GM19025 (cell line): ENCODE data around the gene NR3C2.
"Not testable (repeated sequence)": the region's sequence is repeated elsewhere in the genome, so short reads cannot be mapped to it uniquely, and the experiment has no call there.

Experiments used
- ATAC-seq: cut with Tn5 transposase; IDR thresholded peaks from one replicate; pipeline ENCODE4 v1.9.1; 2021; ENCODE audit warnings: mild to moderate bottlenecking, low read depth, moderate library complexity; ENCODE audit not compliant: unreplicated experiment

NR3C2 gene

DNA sequence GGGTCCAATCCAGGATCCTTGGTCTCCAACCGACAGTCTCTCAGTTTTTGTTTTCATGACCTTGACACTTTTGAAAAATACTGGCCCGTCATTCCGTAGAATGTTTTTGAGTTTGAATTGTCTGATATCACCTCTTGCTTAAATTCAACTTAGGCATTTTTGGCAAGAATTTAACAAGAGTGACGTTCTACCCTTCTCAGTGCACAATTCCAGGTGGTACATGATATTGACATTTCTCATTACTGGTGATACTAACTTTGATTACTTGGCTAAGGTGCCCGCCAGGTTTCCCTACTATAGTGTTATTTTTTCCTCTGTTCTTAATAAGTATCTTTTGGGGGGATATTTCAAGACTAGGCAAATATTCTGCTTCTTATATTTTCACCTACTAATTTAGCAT lies 215.1 kb downstream of the NR3C2 start:
- ATAC-seq: no peak

- no peak for ATAC-seq
Observed at GRCh38 chr4:148226341-148226740, 215.9 kb downstream of the NR3C2 start.

GRCh38 chr4:148225639-148226038 lies 216.6 kb downstream of the NR3C2 start:
- ATAC-seq: no peak

- ATAC-seq: no peak
Observed at GRCh38 chr4:148224476-148224875, 217.7 kb downstream of the NR3C2 start.

DNA sequence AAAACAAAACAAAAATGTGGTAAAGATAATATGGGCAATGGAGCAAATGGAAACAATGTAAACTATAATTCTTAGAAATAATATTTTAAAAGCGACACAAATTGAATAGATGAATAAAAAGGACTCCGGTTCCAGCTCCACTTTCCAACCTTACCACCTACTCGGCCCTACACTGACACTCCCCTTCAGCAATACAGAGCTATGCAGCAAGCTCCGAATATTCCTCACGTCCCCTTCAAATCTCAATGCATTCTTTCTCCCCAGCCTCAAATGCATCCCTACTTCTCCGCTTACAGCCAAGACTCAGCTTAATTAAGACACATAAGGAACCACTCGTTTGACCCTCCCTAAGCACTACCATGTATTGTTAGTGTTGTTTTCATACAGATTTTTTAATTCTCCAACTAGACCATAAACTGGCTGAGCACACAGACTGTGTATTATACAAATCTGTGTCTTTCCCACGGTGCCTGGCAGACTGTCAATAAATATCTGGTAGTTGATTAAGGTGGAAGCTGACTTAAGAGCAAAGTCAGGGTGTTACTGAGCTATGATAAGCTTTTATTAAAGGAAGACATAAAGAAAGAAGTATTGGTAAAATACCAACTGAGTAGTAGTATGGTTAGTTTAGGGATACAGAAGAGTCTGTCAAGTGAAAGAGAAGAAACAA lies 219.1 kb downstream of the NR3C2 start:
- ATAC-seq: no peak

- ATAC-seq: peak; percentile 86
Observed at GRCh38 chr4:148216866-148217814, 225.1 kb downstream of the NR3C2 start.

DNA sequence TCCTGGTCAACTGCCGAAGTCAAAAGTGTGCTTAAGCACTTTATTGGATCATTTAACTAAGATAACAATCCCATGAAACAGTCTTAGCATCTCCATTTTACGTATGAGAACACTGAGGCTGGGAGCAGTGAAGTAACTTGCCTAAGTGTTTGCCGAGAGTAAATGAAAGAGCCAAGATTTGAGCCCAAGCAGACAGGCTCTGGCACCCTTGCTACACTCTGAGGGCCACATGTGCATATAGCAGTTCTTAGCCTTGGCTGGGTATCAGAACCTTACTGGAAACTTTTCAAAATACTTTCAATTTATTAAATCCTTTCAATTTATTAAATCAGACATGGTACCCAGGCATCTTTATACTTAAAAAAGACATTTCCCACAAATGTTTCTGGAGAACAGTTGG lies 225.9 kb downstream of the NR3C2 start:
- no peak for ATAC-seq

- no peak for ATAC-seq
Observed at GRCh38 chr4:148215202-148215601, 227.0 kb downstream of the NR3C2 start.

DNA sequence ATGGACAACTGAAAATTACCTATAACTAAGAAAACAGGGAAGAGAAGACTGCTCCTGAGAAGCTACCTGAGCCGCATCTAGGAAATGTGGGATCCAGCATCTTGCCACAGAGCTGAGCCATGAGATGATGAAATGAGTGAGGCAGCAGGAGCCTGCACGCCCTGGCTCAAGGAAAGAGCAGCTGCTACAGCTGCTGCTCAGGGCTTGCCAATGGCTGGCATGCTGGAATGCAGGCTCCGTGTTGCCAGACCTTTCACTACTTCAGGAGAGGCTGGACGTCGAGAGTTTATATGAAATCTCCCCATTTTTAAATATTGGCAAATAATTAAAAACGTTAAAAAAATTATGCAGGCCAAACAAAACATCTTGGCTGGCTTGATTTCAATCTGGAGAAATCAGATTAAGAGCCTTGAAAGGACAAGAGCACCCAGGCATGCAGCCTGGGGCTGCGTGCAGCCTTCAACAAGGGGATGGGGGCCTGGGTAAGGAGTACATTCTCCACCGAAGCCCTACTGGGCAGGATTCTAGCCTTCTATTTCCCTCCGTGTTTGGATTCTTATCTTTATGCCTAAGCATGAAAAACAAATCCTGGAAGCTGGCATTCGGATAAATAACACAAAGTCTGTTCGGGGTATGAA lies 227.6 kb downstream of the NR3C2 start:
- ATAC-seq: no peak

- no peak for ATAC-seq
Observed at GRCh38 chr4:148211533-148211932, 230.7 kb downstream of the NR3C2 start.

GRCh38 chr4:148210661-148211060 lies 231.6 kb downstream of the NR3C2 start:
- ATAC-seq: no peak

DNA sequence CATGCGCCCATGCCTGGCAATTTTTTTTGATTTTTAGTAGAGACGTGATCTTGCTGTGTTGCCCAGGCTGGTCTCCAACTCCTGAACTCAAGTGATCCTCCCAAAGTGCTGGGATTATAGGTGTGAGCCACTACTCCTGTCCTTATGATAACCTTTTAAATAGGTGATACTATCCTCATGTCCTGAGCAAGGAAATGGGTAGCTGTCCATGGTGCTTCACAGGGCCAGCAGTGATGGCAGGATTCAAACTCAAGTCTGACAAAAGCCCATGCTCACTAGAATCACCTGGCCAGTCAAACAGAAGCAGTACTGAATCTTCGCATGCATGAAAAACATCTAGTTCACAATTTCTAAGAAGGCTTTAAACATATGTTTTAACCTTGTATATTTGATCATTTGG lies 235.1 kb downstream of the NR3C2 start:
- no peak for ATAC-seq

DNA sequence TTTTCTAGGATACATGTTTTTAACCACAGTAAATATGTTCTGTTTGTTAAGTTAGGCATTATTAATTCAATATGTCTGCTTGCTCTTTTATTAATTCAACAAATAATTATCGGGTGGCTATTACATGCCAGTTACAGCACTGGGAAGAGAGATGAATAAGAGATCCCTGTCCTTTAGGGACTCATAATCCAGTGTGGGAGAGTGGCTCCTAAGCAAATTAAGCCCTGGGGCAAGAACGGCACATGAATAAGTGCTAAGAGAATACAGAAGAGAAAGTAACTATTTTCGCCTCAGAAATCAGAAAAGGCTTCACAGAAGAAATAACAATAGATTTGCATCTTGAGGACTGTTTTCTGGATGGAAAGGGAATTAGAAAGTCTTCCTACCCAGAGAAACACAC lies 236.7 kb downstream of the NR3C2 start:
- ATAC-seq: no peak

DNA sequence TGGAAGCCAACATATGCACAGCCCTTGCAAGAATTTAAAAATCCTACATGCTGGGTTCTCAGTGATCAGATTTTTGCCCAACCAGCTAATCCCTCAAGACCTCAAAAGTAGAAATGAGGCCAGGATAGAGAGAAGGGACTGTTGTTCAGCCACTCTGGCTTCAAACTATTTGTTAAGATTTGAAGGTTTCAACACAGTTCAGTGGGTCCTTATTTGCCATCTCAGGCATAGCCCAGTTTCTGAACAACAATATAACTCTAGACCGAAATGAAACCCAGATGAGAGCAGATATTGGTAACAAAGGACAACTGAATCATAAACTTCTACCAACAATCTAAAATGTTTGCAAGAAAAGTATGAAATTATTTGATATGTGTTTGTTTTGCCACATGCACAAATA lies 237.3 kb downstream of the NR3C2 start:
- ATAC-seq: no peak

DNA sequence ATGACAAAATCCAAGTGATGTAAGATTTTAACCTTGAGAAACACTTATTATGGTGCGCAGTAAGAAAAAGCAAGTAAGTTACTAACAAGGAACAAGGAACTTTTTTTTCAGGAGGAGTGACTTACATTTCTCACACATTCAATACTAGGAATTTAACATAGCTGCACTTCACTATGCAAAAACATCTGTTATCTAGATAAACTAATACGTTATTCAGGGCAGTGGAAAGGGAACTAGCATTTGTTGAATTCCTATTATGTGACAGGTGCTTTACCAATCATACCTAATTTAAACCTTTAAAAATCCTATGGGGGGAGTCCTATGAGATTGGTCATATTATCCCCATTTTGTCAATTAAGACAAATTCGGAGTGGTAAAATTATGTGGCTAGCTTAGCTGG lies 238.0 kb downstream of the NR3C2 start:
- no peak for ATAC-seq

- no peak for ATAC-seq
Observed at GRCh38 chr4:148203056-148203898, 238.9 kb downstream of the NR3C2 start.

DNA sequence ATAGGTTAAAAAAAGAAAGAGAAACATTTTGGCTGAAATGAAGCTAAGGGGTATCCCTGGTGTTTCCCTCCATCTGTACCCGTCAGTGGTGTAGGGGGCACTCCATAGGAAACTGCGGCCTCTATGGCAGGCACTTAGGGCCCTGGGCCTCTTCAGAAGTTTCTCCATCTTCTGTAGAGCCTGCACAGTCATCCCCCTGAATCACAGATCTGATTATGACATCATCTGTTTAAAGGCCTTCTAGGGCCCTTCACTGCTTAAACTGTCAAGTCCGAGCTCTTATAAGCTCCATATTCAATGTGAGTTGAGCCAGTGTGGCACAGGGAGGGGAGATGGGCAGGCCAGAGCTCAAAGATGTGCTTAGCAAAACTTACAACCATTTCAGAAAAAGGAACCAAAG lies 241.3 kb downstream of the NR3C2 start:
- no peak for ATAC-seq

GRCh38 chr4:148196164-148196563 lies 246.1 kb downstream of the NR3C2 start:
- no peak for ATAC-seq

GRCh38 chr4:148192526-148192925 lies 249.7 kb downstream of the NR3C2 start:
- no peak for ATAC-seq

GRCh38 chr4:148187454-148188222 lies 254.6 kb downstream of the NR3C2 start:
- not testable (repeated sequence) for ATAC-seq
